GM23248 (cell line): ENCODE data around the gene SIGLEC11. TPM values are rescaled to one million over a fixed set of nuclear protein-coding genes. Genes with fewer than 3 reads are reported as not detected.

ENCODE experiments used
- DNase-seq: peaks from one replicate; pipeline ENCODE4 v3.0.0-alpha.2; 2015
- H2AFZ ChIP-seq: fragments of 200-600 bp; sonication (generic); 2 replicates; pipeline ENCODE4 v1.6.1; 2016; ENCODE audit warnings: antibody characterized with exemption
- H3F3A ChIP-seq: fragments of 200-600 bp; sonication (generic); 2 replicates; pipeline ENCODE4 v1.6.1; 2016; ENCODE audit warnings: mild to moderate bottlenecking, antibody characterized with exemption, mixed run types; ENCODE audit not compliant: insufficient read depth
- H3K27ac ChIP-seq: fragments of 200-600 bp; sonication (generic); 2 replicates; pipeline ENCODE4 v1.5.1; 2016; ENCODE audit warnings: mild to moderate bottlenecking
- H3K27me3 ChIP-seq: fragments of 200-600 bp; sonication (generic); replicated peaks from 2 replicates; pipeline ENCODE4 v1.6.1; 2016; ENCODE audit warnings: mild to moderate bottlenecking; ENCODE audit not compliant: insufficient read depth
- H3K36me3 ChIP-seq: fragments of 200-600 bp; sonication (generic); 2 replicates; pipeline ENCODE4 v1.6.1; 2016; ENCODE audit warnings: low read depth, mild to moderate bottlenecking
- H3K4me1 ChIP-seq: fragments of 200-600 bp; sonication (generic); 2 replicates; pipeline ENCODE4 v1.6.1; 2016; ENCODE audit warnings: mild to moderate bottlenecking; ENCODE audit not compliant: insufficient read depth
- H3K4me2 ChIP-seq: fragments of 200-600 bp; sonication (generic); one replicate; pipeline ENCODE4 v1.6.1; 2016; ENCODE audit warnings: mild to moderate bottlenecking; ENCODE audit not compliant: unreplicated experiment
- H3K4me3 ChIP-seq: fragments of 200-600 bp; sonication (generic); 2 replicates; pipeline ENCODE4 v1.5.1; 2016; ENCODE audit warnings: mild to moderate bottlenecking
- H3K79me2 ChIP-seq: fragments of 200-600 bp; sonication (generic); 2 replicates; pipeline ENCODE4 v1.6.1; 2016; ENCODE audit warnings: mild to moderate bottlenecking; ENCODE audit not compliant: insufficient read depth
- H3K9ac ChIP-seq: fragments of 200-600 bp; sonication (generic); 2 replicates; pipeline ENCODE4 v1.6.1; 2016; ENCODE audit warnings: mild to moderate bottlenecking
- H3K9me2 ChIP-seq: fragments of 200-600 bp; sonication (generic); 2 replicates; pipeline ENCODE4 v1.6.1; 2016; ENCODE audit warnings: mixed run types, mild to moderate bottlenecking, moderate library complexity; ENCODE audit not compliant: insufficient read depth
- H3K9me3 ChIP-seq: fragments of 200-600 bp; sonication (generic); one replicate; pipeline ENCODE4 v1.6.1; 2017; ENCODE audit warnings: low read depth
- H4K20me1 ChIP-seq: fragments of 200-600 bp; sonication (generic); 2 replicates; pipeline ENCODE4 v1.6.0; 2016; ENCODE audit not compliant: insufficient read depth
- EZH2 ChIP-seq: fragments of 200-600 bp; sonication (generic); IDR thresholded peaks from 2 replicates; pipeline ENCODE4 v1.6.1; 2018; ENCODE audit warnings: antibody characterized with exemption, mild to moderate bottlenecking; ENCODE audit not compliant: insufficient read depth, poor library complexity, severe bottlenecking
- EZH2phosphoT487 ChIP-seq: fragments of 200-600 bp; sonication (generic); IDR thresholded peaks from 2 replicates; pipeline ENCODE4 v1.6.1; 2018; ENCODE audit warnings: antibody characterized with exemption, moderate library complexity, mild to moderate bottlenecking, low read depth; ENCODE audit not compliant: insufficient read depth
- WGBS, 2 experiments: methylation state at CpG; one replicate each; pipeline ENCODE4 v1.1.6; 2015 to 2017; ENCODE audit warnings: low lambda C conversion rate in 2 of 2, low coverage in 1 of 2; ENCODE audit errors: missing lambda C conversion rate in 2 of 2; 5-methylcytosine and 5-hydroxymethylcytosine counted together
- in situ Hi-C: fragments of 300-500 bp; cut with MboI; formaldehyde crosslinking; loops from 2 replicates; pipeline ENCODE4 v1.15.0; 2020
- polyA plus RNA-seq: library from polyadenylated mRNA; unstranded; fragments of >200 nt; fragmentation: Nextera tagmentation; extraction: Ambion mirVana; gene quantifications from 2 replicates; pipeline ENCODE4 v1.2.1, GENCODE V29; 2016
- total RNA-seq: library from RNA; depleted of rRNA; stranded (reverse); fragments of >200 nt; shearing (Covaris generic); gene quantifications from 2 replicates; pipeline ENCODE4 v1.2.3, GENCODE V29; 2014

Gene SIGLEC11
- total and polyA plus RNA-seq, 2 experiments from 2014 or later, result not detected

DNA sequence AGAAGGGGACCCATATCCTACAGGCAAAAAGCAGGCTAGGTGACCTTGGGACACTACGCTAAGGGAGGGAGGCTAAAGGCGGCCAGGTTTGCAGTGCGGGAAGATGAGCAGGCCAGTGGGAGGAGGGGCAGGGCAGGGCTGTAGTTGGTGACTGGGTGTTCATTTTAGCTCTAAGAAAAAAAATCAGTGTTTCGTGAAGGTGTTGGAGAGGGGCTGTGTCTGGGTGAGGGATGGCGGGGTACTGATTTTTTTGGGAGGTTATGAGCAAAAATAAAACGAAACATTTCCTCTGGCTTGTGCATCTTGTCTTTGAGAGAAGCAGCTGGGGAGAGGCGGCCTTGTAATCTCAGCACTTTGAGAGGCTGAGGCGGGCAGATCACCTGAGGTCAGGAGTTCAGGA is 27.3 kb downstream of the SIGLEC11 start:
- no peaks in the 10 kb centered on the region for H3K27me3 ChIP-seq
- no peak for TF ChIP-seq EZH2phosphoT487
- TF ChIP-seq EZH2, result no peak
- H3K4me3 ChIP-seq, result no peak overlapping the region
- H2AFZ ChIP-seq, result no peak overlapping the region
- H4K20me1 ChIP-seq, result no peaks in the 10 kb centered on the region
- H3K36me3 ChIP-seq, result no peaks in the 10 kb centered on the region
- in situ Hi-C loops, result loop anchor here (25.0 kb wide), 1 partner anchor 204 kb away; no protein-coding TSS in a partner anchor
- H3K9ac ChIP-seq, result no peak overlapping the region
- H3F3A ChIP-seq, result peaks cover 2% of the 10 kb centered on the region; the same call in 1 of the 2 replicates
- no peaks in the 10 kb centered on the region for H3K9me2 ChIP-seq
- no peak overlapping the region for H3K4me2 ChIP-seq
- H3K9me3 ChIP-seq, result no peaks in the 10 kb centered on the region
- no peaks in the 10 kb centered on the region for H3K4me1 ChIP-seq
- WGBS, 2 experiments, result 91 to 95% methylated on average over 8 of the region's 8 CpGs
- no peak for DNase-seq
- H3K27ac ChIP-seq, result no peak overlapping the region
- H3K79me2 ChIP-seq, result peaks cover 6% of the 10 kb centered on the region; the same call in 1 of the 2 replicates

DNA sequence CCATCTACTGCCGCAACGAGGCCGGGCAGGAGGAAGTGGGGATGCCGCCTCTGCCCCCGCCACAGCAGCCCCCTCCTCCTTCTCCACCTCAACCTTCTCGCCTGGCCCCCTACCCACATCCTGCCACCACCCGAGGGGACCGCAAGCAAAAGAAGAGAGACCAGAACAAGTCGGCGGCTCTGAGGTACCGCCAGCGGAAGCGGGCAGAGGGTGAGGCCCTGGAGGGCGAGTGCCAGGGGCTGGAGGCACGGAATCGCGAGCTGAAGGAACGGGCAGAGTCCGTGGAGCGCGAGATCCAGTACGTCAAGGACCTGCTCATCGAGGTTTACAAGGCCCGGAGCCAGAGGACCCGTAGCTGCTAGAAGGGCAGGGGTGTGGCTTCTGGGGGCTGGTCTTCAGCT is 28.2 kb downstream of the SIGLEC11 start:
- Histone ChIP-seq H3K4me1 (peaks cover 3% of the 10 kb centered on the region; the same call in 1 of the 2 replicates), H3K9me3 (no peaks in the 10 kb centered on the region), H3K36me3 (no peaks in the 10 kb centered on the region), H3K79me2 (peaks cover 14% of the 10 kb centered on the region), H4K20me1 (no peaks in the 10 kb centered on the region), H2AFZ (no peak overlapping the region), H3K27ac (no peak overlapping the region), H3K9ac (no peak overlapping the region), H3F3A (peaks cover 11% of the 10 kb centered on the region), H3K27me3 (no peaks in the 10 kb centered on the region), H3K9me2 (no peaks in the 10 kb centered on the region), H3K4me3 (no peak overlapping the region), H3K4me2 (no peak overlapping the region)
- TF ChIP-seq EZH2phosphoT487, result no peak
- TF ChIP-seq EZH2, result no peak
- in situ Hi-C loops, result loop anchor here (25.0 kb wide), 1 partner anchor 205 kb away; no protein-coding TSS in a partner anchor
- 94% methylated on average over 23 to 25 of the region's 25 CpGs for WGBS, 2 experiments
- no peak for DNase-seq

DNA sequence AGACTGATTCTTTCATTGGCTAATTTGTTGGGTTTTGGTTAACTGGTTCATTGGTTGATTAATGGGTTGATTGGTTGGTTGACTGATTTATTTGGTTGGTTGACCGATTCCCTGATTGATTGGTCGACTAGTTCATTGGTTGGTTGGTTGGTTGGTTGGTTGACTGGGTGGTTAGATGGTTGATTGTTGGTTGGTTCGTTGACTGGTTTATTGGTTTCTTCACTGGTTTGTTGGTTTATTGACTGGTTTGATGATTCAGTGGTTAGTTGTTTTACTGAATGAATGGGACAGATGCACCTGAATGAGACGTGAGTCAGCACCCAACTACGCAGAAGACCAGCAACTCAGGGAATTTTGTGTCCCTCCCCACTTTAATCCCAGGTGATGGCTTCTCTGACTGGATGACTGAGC is 28.9 kb downstream of the SIGLEC11 start:
- no peaks in the 10 kb centered on the region for H4K20me1 ChIP-seq
- peaks cover 12% of the 10 kb centered on the region for H3F3A ChIP-seq
- no peaks in the 10 kb centered on the region for H3K9me2 ChIP-seq
- H3K79me2 ChIP-seq, result peaks cover 21% of the 10 kb centered on the region
- H2AFZ ChIP-seq, result no peak overlapping the region
- no peaks in the 10 kb centered on the region for H3K36me3 ChIP-seq
- TF ChIP-seq EZH2, result no peak
- TF ChIP-seq EZH2phosphoT487, result no peak
- in situ Hi-C loops, result loop anchor here (25.0 kb wide), 1 partner anchor 205 kb away; no protein-coding TSS in a partner anchor
- H3K4me3 ChIP-seq, result no peak overlapping the region
- WGBS, 2 experiments, result 96 to 98% methylated on average over 5 of the region's 5 CpGs
- H3K27me3 ChIP-seq, result no peaks in the 10 kb centered on the region
- no peaks in the 10 kb centered on the region for H3K9me3 ChIP-seq
- peaks cover 7% of the 10 kb centered on the region; the same call in 1 of the 2 replicates for H3K4me1 ChIP-seq
- no peak for DNase-seq
- H3K4me2 ChIP-seq, result no peak overlapping the region
- H3K27ac ChIP-seq, result no peak overlapping the region
- H3K9ac ChIP-seq, result no peak overlapping the region

DNA sequence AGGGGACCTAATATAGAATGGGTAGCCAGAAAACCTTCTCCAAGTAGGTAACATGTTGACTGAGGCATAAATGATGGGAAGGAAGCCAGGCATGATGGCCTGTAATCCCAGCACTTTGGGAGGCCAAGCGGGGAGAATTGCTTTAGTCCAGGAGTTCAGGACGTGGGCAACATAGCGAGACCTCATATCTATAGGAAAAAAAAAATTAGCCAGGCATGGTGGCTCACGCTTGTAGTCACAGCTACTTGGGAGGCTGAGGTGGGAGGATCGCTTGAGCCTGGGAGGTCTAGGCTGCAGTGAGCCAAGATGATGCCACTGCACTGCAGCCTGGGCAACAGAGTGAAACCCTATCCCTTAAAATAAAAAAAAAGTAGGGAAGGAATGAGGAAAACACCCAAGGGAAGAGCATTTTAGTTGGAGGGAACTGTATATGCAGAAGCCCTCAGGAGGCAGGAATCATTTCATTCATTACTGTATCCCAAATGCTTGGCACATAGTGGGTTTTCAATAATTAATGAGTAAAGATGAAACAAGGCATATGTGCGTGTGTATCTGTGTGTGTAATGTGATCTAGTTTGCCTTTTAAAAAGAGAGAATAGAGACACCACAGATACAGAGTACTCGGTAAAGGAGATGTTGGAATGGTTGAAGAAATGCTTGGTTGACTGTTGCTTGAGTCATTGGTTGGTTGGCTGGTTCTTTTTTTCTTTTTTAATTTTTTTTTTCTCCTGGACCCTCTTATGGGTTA is 29.5 kb downstream of the SIGLEC11 start:
- no peaks in the 10 kb centered on the region for H4K20me1 ChIP-seq

More for the DNA sequence above, 29.5 kb downstream of the SIGLEC11 start:
- Histone ChIP-seq H2AFZ (no peak overlapping the region), H3K9me2 (no peaks in the 10 kb centered on the region), H3K4me2 (no peak overlapping the region), H3K79me2 (peaks cover 27% of the 10 kb centered on the region), H3K27me3 (no peaks in the 10 kb centered on the region), H3K36me3 (no peaks in the 10 kb centered on the region), H3K9me3 (no peaks in the 10 kb centered on the region), H3K4me3 (no peak overlapping the region), H3K27ac (no peak overlapping the region), H3K4me1 (peaks cover 7% of the 10 kb centered on the region; the same call in 1 of the 2 replicates), H3K9ac (no peak overlapping the region), H3F3A (peaks cover 12% of the 10 kb centered on the region)
- in situ Hi-C loops, result loop anchor here (25.0 kb wide), 1 partner anchor 206 kb away; no protein-coding TSS in a partner anchor
- WGBS, 2 experiments, result 96 to 97% methylated on average over 7 of the region's 7 CpGs
- TF ChIP-seq EZH2 (no peak), EZH2phosphoT487 (no peak)
- DNase-seq, result no peak
